Measurements from ENCODE around the gene CREBBP.

The CREBBP gene

GRCh38 chr16:3762107-3762750, 118.3 kb downstream of the CREBBP start:
- H3K27ac ChIP-seq: no peak overlapping the region
- TF ChIP-seq CTCF (IDR thresholded peaks at IDR 0.05): no peak
- no peak for TF ChIP-seq ZFX (IDR thresholded peaks at IDR 0.05; ENCODE audit: borderline replicate concordance)

GRCh38 chr16:3761375-3762106, 119.0 kb downstream of the CREBBP start:
- TF ChIP-seq CTCF (IDR thresholded peaks at IDR 0.05): no peak
- no peak for TF ChIP-seq ZFX (IDR thresholded peaks at IDR 0.05; ENCODE audit: borderline replicate concordance)
- no peak overlapping the region for H3K27ac ChIP-seq

DNA sequence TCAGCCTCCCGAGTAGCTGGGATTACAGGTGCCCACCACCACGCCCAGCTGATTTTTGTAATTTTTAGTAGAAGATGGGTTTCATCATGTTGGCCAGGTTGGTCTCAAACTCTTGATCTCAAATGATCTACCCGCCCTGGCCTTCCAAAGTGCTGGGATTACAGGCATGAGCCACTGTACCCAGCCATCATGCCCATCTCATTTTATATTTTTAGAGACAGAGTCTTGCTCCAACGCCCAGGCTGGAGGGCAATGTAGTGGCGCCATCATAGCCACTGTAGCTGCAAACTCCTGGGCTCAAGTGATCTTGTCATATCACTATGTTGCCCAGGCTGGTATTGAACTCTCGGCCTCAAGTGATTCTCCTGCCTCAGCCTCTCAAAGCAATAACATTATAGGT, 120.0 kb downstream of the CREBBP start:
- TF ChIP-seq ZFX (IDR thresholded peaks at IDR 0.05; ENCODE audit: borderline replicate concordance) (no peak), CTCF (IDR thresholded peaks at IDR 0.05) (no peak)

GRCh38 chr16:3759736-3760135, 120.8 kb downstream of the CREBBP start:
- H3K27ac ChIP-seq: no peak overlapping the region
- TF ChIP-seq CTCF (IDR thresholded peaks at IDR 0.05) (no peak), ZFX (IDR thresholded peaks at IDR 0.05; ENCODE audit: borderline replicate concordance) (no peak)

More for the DNA sequence above, 120.0 kb downstream of the CREBBP start:
- no peak overlapping the region for H3K27ac ChIP-seq

DNA sequence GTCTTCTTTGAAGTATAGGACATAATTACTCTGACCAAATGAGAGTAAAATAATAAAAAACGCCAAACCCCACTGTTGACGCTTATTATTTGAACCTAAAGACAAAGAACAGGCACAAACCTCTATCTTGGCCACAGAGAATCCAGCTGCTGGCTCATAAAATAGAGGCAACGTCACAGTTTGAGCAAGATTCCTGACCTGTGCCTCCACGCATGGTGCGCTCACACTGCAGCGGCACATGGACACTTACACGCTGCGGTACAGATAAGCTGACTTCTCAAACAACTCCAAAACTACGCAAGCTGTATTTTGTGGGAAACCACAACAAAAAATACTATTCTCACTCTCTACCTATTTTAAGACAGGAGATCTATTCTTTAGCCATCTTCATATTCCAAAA, 124.4 kb downstream of the CREBBP start:
- TF ChIP-seq CTCF (IDR thresholded peaks at IDR 0.05) (no peak), ZFX (IDR thresholded peaks at IDR 0.05; ENCODE audit: borderline replicate concordance) (no peak)
- H3K27ac ChIP-seq: no peak overlapping the region

GRCh38 chr16:3755249-3755648, 125.3 kb downstream of the CREBBP start:
- no peak overlapping the region for H3K27ac ChIP-seq
- TF ChIP-seq CTCF (IDR thresholded peaks at IDR 0.05) (no peak), ZFX (IDR thresholded peaks at IDR 0.05; ENCODE audit: borderline replicate concordance) (no peak)

GRCh38 chr16:3754772-3755171, 125.7 kb downstream of the CREBBP start:
- H3K27ac ChIP-seq: no peak overlapping the region
- no peak for TF ChIP-seq ZFX (IDR thresholded peaks at IDR 0.05; ENCODE audit: borderline replicate concordance)
- no peak for TF ChIP-seq CTCF (IDR thresholded peaks at IDR 0.05)
